ENCODE measurements around the gene CCDC50. TPM values are rescaled to one million over a fixed set of nuclear protein-coding genes. Genes with fewer than 3 reads are reported as not detected.

CCDC50 gene
- total and polyA plus RNA-seq, 2 experiments from 2014 or later: 31.6 to 49.6 TPM

DNA sequence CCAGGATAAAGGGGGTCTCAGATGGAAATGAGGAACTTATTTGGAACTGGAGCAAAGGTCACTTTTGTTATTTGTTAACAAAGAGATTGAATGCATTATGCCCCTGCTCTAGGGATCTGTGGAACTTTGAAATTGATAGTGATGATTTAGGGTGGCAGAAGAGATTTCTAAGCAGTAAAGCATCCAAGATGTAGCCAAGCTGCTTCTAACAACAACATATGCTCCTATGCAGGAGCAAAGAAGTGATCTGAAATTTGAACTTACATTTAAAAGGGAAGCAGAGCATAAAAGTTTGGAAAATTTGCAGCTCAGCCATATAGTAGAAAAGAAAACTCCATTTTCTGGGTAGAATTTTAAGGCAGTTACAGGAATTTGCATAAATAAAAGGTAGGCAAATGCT is 30.3 kb upstream of the CCDC50 start:
- Histone ChIP-seq H3K27ac (no peak overlapping the region), H2AFZ (no peak overlapping the region), H3K27me3 (no peaks in the 10 kb centered on the region), H3K9me3 (ENCODE audit: low read depth) (no peaks in the 10 kb centered on the region), H3K4me3 (no peak overlapping the region), H3K4me1 (ENCODE audit: insufficient read depth) (no peaks in the 10 kb centered on the region), H4K20me1 (ENCODE audit: insufficient read depth, poor library complexity, severe bottlenecking) (no peaks in the 10 kb centered on the region), H3K36me3 (replicated peaks; ENCODE audit: insufficient read depth, low read depth) (no peaks in the 10 kb centered on the region), H3K9me2 (replicated peaks; ENCODE audit: insufficient read depth) (no peaks in the 10 kb centered on the region), H3K79me2 (no peaks in the 10 kb centered on the region), H3K4me2 (no peak overlapping the region)
- no peak for DNase-seq (ENCODE audit: low spot score)
- TF ChIP-seq EZH2 (IDR thresholded peaks at IDR 0.05; ENCODE audit: borderline replicate concordance) (no peak), EZH2phosphoT487 (IDR thresholded peaks at IDR 0.05; ENCODE audit: low read depth, severe bottlenecking, unreplicated experiment) (no peak)
- TF ChIP-seq, protein P1, sequence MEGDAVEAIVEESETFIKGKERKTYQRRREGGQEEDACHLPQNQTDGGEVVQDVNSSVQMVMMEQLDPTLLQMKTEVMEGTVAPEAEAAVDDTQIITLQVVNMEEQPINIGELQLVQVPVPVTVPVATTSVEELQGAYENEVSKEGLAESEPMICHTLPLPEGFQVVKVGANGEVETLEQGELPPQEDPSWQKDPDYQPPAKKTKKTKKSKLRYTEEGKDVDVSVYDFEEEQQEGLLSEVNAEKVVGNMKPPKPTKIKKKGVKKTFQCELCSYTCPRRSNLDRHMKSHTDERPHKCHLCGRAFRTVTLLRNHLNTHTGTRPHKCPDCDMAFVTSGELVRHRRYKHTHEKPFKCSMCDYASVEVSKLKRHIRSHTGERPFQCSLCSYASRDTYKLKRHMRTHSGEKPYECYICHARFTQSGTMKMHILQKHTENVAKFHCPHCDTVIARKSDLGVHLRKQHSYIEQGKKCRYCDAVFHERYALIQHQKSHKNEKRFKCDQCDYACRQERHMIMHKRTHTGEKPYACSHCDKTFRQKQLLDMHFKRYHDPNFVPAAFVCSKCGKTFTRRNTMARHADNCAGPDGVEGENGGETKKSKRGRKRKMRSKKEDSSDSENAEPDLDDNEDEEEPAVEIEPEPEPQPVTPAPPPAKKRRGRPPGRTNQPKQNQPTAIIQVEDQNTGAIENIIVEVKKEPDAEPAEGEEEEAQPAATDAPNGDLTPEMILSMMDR (IDR thresholded peaks at IDR 0.05; ENCODE audit: poor library complexity): no peak

DNA sequence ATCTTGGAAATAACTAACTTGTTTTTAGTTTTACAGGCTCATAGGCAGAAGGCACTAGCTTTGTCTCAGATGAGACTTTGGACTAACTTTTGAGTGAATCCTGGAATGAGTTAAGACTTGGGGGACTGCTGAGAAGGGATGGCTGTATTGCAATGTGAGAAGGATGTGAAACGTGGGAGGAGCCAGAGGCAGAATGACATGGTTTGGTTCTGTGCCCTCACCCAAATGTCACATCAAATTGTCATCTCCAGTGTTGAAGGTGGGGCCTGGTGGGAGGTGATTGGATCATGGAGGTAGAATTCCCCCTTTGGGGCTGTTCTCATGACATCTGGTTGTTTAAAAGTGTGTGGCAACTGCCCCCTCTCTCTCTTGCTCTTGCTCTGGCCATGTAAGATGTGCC is 28.8 kb upstream of the CCDC50 start:
- Histone ChIP-seq H3K4me1 (ENCODE audit: insufficient read depth) (no peaks in the 10 kb centered on the region), H3K4me2 (no peak overlapping the region), H3K27me3 (no peaks in the 10 kb centered on the region), H3K4me3 (no peak overlapping the region), H4K20me1 (ENCODE audit: insufficient read depth, poor library complexity, severe bottlenecking) (no peaks in the 10 kb centered on the region), H3K79me2 (no peaks in the 10 kb centered on the region), H3K27ac (no peak overlapping the region), H3K36me3 (replicated peaks; ENCODE audit: insufficient read depth, low read depth) (no peaks in the 10 kb centered on the region), H2AFZ (no peak overlapping the region), H3K9me3 (ENCODE audit: low read depth) (no peaks in the 10 kb centered on the region), H3K9me2 (replicated peaks; ENCODE audit: insufficient read depth) (no peaks in the 10 kb centered on the region)
- TF ChIP-seq, protein P1 (IDR thresholded peaks at IDR 0.05; ENCODE audit: poor library complexity): no peak
- TF ChIP-seq EZH2phosphoT487 (IDR thresholded peaks at IDR 0.05; ENCODE audit: low read depth, severe bottlenecking, unreplicated experiment) (no peak), EZH2 (IDR thresholded peaks at IDR 0.05; ENCODE audit: borderline replicate concordance) (no peak)
- WGBS (ENCODE audit: low lambda C conversion rate, missing lambda C conversion rate): 92% methylated on average over 1 of the region's 1 CpG
- no peak for DNase-seq (ENCODE audit: low spot score)

DNA sequence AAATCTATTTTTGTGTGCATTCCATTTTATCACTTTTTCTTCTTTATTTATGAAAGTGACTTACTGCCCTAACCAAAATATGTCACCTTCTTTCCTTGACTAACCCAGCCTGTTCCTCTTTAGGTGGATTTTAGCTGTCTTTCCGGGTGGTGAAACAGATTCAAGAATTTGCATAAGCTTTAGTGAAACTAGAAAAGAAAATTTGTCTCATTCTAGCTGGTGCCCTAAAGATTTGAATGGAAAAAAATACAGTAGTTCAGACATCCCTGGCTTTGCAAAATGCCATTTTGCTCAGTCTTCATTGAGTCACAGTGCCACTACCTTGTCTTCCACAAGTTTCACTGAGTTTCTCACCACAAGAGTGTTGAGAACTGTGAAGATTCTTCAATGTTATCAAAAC is 28.2 kb upstream of the CCDC50 start:
- TF ChIP-seq, protein P1 (IDR thresholded peaks at IDR 0.05; ENCODE audit: poor library complexity): no peak
- no peak for TF ChIP-seq EZH2 (IDR thresholded peaks at IDR 0.05; ENCODE audit: borderline replicate concordance)
- no peak for TF ChIP-seq EZH2phosphoT487 (IDR thresholded peaks at IDR 0.05; ENCODE audit: low read depth, severe bottlenecking, unreplicated experiment)
- no peaks in the 10 kb centered on the region for H3K4me1 ChIP-seq (ENCODE audit: insufficient read depth)
- no peaks in the 10 kb centered on the region for H3K36me3 ChIP-seq (replicated peaks; ENCODE audit: insufficient read depth, low read depth)
- H3K9me2 ChIP-seq (replicated peaks; ENCODE audit: insufficient read depth): no peaks in the 10 kb centered on the region
- no peaks in the 10 kb centered on the region for H3K9me3 ChIP-seq (ENCODE audit: low read depth)
- H4K20me1 ChIP-seq (ENCODE audit: insufficient read depth, poor library complexity, severe bottlenecking): no peaks in the 10 kb centered on the region
- H3K79me2 ChIP-seq: no peaks in the 10 kb centered on the region
- no peak for DNase-seq (ENCODE audit: low spot score)
- 97% methylated on average over 1 of the region's 1 CpG for WGBS (ENCODE audit: low lambda C conversion rate, missing lambda C conversion rate)
- H3K4me2 ChIP-seq: no peak overlapping the region
- no peaks in the 10 kb centered on the region for H3K27me3 ChIP-seq
- H2AFZ ChIP-seq: no peak overlapping the region
- H3K27ac ChIP-seq: no peak overlapping the region
- no peak overlapping the region for H3K4me3 ChIP-seq

Data from hepatocyte (in vitro differentiated cells).